Gastrocnemius medialis (tissue), 4 donors: ENCODE data around the gene HOXB1. TPM values are rescaled to one million over a fixed set of nuclear protein-coding genes. Genes with fewer than 3 reads are reported as not detected.
"Not testable (repeated sequence)": the region's sequence is repeated elsewhere in the genome, so short reads cannot be mapped to it uniquely, and the experiment has no call there.

Source experiments
- ATAC-seq, 2 donors: fragments of 150-250 bp; one replicate each; pipeline ENCODE4 v1.9.1; 2016
- DNase-seq, 2 donors: peaks; one replicate each; pipeline ENCODE4 v3.0.0-alpha.2; 2019
- H3K27ac ChIP-seq, 4 donors: fragments of 200-600 bp; sonication (generic); 1 replicate in 1 of 4; 2 replicates in 3 of 4; pipeline ENCODE4 v1.5.1; 2016 to 2018; ENCODE audit warnings: mild to moderate bottlenecking in 2 of 4, moderate library complexity in 1 of 4
- H3K27me3 ChIP-seq, 3 donors: fragments of 200-600 bp; sonication (generic) in 2 of 3; 1 replicate in 1 of 3; 2 replicates in 2 of 3; pipeline versions ENCODE4 v1.5.1 to v1.6.0; 2016 to 2019; ENCODE audit warnings: mild to moderate bottlenecking in 1 of 3, moderate library complexity in 1 of 3
- H3K36me3 ChIP-seq, 2 donors: fragments of 200-600 bp; sonication (generic) in 1 of 2; one replicate each; pipeline ENCODE4 v1.5.1; 2017 to 2018
- H3K4me1 ChIP-seq, 2 donors: fragments of 200-600 bp; sonication (generic) in 1 of 2; one replicate each; pipeline ENCODE4 v1.5.1; 2016 to 2017; ENCODE audit warnings: mild to moderate bottlenecking in 2 of 2
- H3K4me3 ChIP-seq, 4 donors: fragments of 200-600 bp; sonication (generic) in 3 of 4; 1 replicate in 1 of 4; 2 replicates in 3 of 4; pipeline ENCODE4 v1.5.1; 2016 to 2019; ENCODE audit warnings: mild to moderate bottlenecking in 2 of 4
- H3K9me3 ChIP-seq, 3 donors: fragments of 200-600 bp; sonication (generic) in 2 of 3; 1 replicate in 1 of 3; 2 replicates in 2 of 3; pipeline ENCODE4 v1.5.1; 2016 to 2019
- POLR2A ChIP-seq, 2 donors: fragments of 450-650 bp; IDR thresholded peaks; one replicate each; pipeline ENCODE4 v1.6.1; 2017; ENCODE audit warnings: antibody characterized with exemption in 2 of 2, mild to moderate bottlenecking in 2 of 2, moderate library complexity in 2 of 2
- in situ Hi-C, 4 donors: fragments of 200-750 bp; cut with MboI; loops; one replicate each; pipeline versions ENCODE4 v1.15.0 to v1.8.0; 2017; ENCODE audit warnings: low sequenced_read_pairs in 4 of 4
- intact Hi-C: fragments of 100-400 bp; cut with DNase I; formaldehyde crosslinking; loops from one replicate; pipeline ENCODE4 v1.15.1; 2023; ENCODE audit warnings: low total_unique reads
- total RNA-seq, 4 donors: library from RNA; depleted of rRNA; stranded (reverse); fragments of >200 nt; gene quantifications; one replicate each; pipeline versions ENCODE4 v1.1.0 to v1.2.3, GENCODE V29; 2016
- TF ChIP-seq, protein P1 (sequence below), 5 experiments: fragments of 450-650 bp in 3 of 5; fragments of 200-600 bp in 2 of 5; sonication (generic) in 2 of 5; IDR thresholded peaks in 4 of 5; conservative IDR thresholded peaks in 1 of 5; 1 replicate in 4 of 5; 2 replicates in 1 of 5; pipeline ENCODE4 v1.5.1; 2016 to 2019; ENCODE audit warnings: antibody characterized with exemption in 5 of 5, mild to moderate bottlenecking in 3 of 5, moderate library complexity in 3 of 5

The HOXB1 gene
- total RNA-seq, 4 donors from 2014 or later: not detected

- intact Hi-C loops: no loop called here
- peaks cover 4 to 16% (median 12%) of the 10 kb centered on the region in 3 donors for H3K27me3 ChIP-seq
These were observed 6.5 kb upstream of the HOXB1 start for GRCh38 chr17:48537316-48537715.

GRCh38 chr17:48535793-48536559 is 5.2 kb upstream of the HOXB1 start:
- H3K27me3 ChIP-seq, in situ Hi-C loops: not testable (repeated sequence)

More at GRCh38 chr17:48537316-48537715, 6.5 kb upstream of the HOXB1 start:
- DNase-seq (no peak), ATAC-seq (no peak)
- peaks cover 5 to 9% of the 10 kb centered on the region in 2 donors for H3K4me1 ChIP-seq
- no peak overlapping the region for H3K4me3 ChIP-seq
- in situ Hi-C loops: no loop called here
- no peak for TF ChIP-seq POLR2A (IDR thresholded peaks at IDR 0.05)
- TF ChIP-seq, protein P1, sequence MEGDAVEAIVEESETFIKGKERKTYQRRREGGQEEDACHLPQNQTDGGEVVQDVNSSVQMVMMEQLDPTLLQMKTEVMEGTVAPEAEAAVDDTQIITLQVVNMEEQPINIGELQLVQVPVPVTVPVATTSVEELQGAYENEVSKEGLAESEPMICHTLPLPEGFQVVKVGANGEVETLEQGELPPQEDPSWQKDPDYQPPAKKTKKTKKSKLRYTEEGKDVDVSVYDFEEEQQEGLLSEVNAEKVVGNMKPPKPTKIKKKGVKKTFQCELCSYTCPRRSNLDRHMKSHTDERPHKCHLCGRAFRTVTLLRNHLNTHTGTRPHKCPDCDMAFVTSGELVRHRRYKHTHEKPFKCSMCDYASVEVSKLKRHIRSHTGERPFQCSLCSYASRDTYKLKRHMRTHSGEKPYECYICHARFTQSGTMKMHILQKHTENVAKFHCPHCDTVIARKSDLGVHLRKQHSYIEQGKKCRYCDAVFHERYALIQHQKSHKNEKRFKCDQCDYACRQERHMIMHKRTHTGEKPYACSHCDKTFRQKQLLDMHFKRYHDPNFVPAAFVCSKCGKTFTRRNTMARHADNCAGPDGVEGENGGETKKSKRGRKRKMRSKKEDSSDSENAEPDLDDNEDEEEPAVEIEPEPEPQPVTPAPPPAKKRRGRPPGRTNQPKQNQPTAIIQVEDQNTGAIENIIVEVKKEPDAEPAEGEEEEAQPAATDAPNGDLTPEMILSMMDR (IDR thresholded peaks at IDR 0.05 in 4 of 5, conservative IDR thresholded peaks at IDR 0.05 in 1 of 5): no peak
- no peaks in the 10 kb centered on the region for H3K36me3 ChIP-seq
- H3K9me3 ChIP-seq: no peaks in the 10 kb centered on the region
- H3K27ac ChIP-seq: no peak overlapping the region

DNA sequence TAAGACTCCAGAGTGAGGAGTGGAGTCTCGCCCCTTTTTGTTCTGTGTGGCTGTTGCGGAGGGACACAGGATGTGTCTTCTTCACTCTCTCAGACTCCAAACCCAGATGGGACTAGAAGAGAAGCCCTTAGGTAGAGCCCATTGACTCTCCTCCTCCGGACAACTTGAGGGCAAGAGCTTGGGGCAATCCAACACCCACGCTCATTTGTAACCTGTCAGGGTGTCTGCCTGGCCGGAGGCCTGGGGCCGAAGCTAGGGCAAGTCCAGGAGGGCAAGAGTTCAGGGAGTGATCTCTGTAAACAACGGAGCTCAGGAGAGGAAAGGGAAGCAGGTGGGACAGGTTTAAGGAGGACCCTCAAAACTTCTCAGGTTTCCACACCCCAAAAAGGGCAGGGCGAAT is 1.4 kb upstream of the HOXB1 start:
- Histone ChIP-seq H3K27ac (no peak overlapping the region), H3K9me3 (no peaks in the 10 kb centered on the region), H3K27me3 (peaks cover 0 to 12% (median 6%) of the 10 kb centered on the region in 3 donors), H3K4me1 (no peaks in the 10 kb centered on the region), H3K36me3 (no peaks in the 10 kb centered on the region), H3K4me3 (no peak overlapping the region)
- ATAC-seq: no peak
- in situ Hi-C loops (no loop called here), intact Hi-C loops (no loop called here)
- no peak for TF ChIP-seq POLR2A (IDR thresholded peaks at IDR 0.05)
- TF ChIP-seq, protein P1 (IDR thresholded peaks at IDR 0.05 in 4 of 5, conservative IDR thresholded peaks at IDR 0.05 in 1 of 5): no peak
- DNase-seq: no peak

More at GRCh38 chr17:48535793-48536559, 5.2 kb upstream of the HOXB1 start:
- H3K36me3 ChIP-seq, H3K9me3 ChIP-seq, ATAC-seq, H3K4me3 ChIP-seq, DNase-seq, H3K27ac ChIP-seq, H3K4me1 ChIP-seq, intact Hi-C loops: not testable (repeated sequence)

DNA sequence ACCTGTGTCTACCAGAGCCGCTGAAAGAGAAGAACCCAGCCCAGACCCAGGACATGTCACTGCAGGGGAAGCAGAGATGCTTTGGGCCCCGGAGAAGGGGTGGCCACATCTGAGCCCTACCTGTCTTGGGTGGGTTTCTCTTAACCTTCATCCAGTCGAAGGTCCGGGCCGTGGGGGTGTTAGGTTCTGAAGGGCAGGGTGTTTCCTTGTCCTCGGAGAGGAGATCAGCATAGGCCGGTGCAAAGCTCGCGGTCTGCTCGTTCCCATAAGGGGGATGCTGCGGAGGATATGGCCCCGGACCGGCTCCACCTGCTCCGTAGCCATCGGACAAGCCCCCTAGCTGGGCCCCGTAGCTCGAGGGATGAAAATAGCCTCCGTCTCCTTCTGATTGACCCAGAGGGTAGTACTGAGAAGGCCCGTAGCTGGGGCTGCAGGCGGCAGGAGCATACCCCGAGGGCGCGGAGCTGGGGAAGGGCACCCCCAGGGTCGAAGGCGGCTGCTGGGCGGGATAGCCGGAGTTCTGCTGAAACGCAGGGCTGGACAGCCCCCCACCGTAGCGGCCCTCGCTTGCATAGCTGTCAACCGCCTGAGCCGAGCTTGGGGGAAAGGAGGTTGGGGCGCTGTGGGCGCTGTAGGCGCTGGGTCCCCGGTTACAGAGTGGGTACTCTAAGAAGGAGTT is 464 bp downstream of the HOXB1 start:
- Histone ChIP-seq H3K4me1 (no peaks in the 10 kb centered on the region), H3K9me3 (no peaks in the 10 kb centered on the region), H3K36me3 (no peaks in the 10 kb centered on the region), H3K27ac (no peak overlapping the region), H3K4me3 (no peak overlapping the region), H3K27me3 (peaks cover 10 to 13% (median 12%) of the 10 kb centered on the region in 3 donors)
- no peak for TF ChIP-seq POLR2A (IDR thresholded peaks at IDR 0.05)
- TF ChIP-seq, protein P1 (IDR thresholded peaks at IDR 0.05 in 4 of 5, conservative IDR thresholded peaks at IDR 0.05 in 1 of 5): no peak
- in situ Hi-C loops: no loop called here
- intact Hi-C loops: no loop called here
- ATAC-seq (no peak), DNase-seq (no peak)

GRCh38 chr17:48529683-48530009 is 1.2 kb downstream of the HOXB1 start:
- TF ChIP-seq, protein P1 (IDR thresholded peaks at IDR 0.05 in 4 of 5, conservative IDR thresholded peaks at IDR 0.05 in 1 of 5): no peak
- TF ChIP-seq POLR2A (IDR thresholded peaks at IDR 0.05): no peak
- peaks cover 10 to 13% (median 12%) of the 10 kb centered on the region in 3 donors for H3K27me3 ChIP-seq
- no peak overlapping the region for H3K27ac ChIP-seq
- intact Hi-C loops: no loop called here
- DNase-seq: no peak
- H3K9me3 ChIP-seq: no peaks in the 10 kb centered on the region
- no peak for ATAC-seq
- no peaks in the 10 kb centered on the region for H3K36me3 ChIP-seq
- in situ Hi-C loops: no loop called here
- no peak overlapping the region for H3K4me3 ChIP-seq
- no peaks in the 10 kb centered on the region for H3K4me1 ChIP-seq
